HEK293T (cell line): ENCODE data around the gene NOB1.
"Not testable (repeated sequence)": the region's sequence is repeated elsewhere in the genome, so short reads cannot be mapped to it uniquely, and the experiment has no call there.

Experiments used
- CTCF ChIA-PET: fragments of 350-600 bp; formaldehyde crosslinking; extraction: SDS; loops from one replicate; lab custom pipeline; 2021; ENCODE audit warnings: antibody characterized with exemption, inconsistent platforms; lab: Yijun Ruan, JAX
- POLR2A ChIA-PET: fragments of 350-600 bp; formaldehyde crosslinking; extraction: SDS; loops from one replicate; lab custom pipeline; 2020; ENCODE audit warnings: antibody characterized with exemption, inconsistent platforms; lab: Yijun Ruan, JAX
- DNase-seq: peaks from one replicate; pipeline ENCODE4 v3.0.0; 2012; ENCODE audit warnings: mixed read lengths; ENCODE audit errors: extremely low spot score
- BHLHE40 ChIP-seq: fragments of 450-650 bp; IDR thresholded peaks from 2 replicates; pipeline ENCODE4 v1.6.1; 2016; ENCODE audit warnings: mild to moderate bottlenecking, moderate library complexity, borderline replicate concordance
- CTBP1 ChIP-seq: fragments of 450-650 bp; IDR thresholded peaks from 2 replicates; pipeline ENCODE4 v1.6.1; 2016; ENCODE audit warnings: borderline replicate concordance
- ELF4 ChIP-seq: fragments of 450-650 bp; IDR thresholded peaks from 2 replicates; pipeline ENCODE4 v1.6.1; 2017; ENCODE audit warnings: antibody characterized with exemption
- FOXA1 ChIP-seq: fragments of 450-650 bp; IDR thresholded peaks from 2 replicates; pipeline ENCODE4 v1.6.1; 2016; ENCODE audit warnings: mild to moderate bottlenecking
- FOXK2 ChIP-seq: fragments of 450-650 bp; IDR thresholded peaks from 2 replicates; pipeline ENCODE4 v1.6.1; 2016; ENCODE audit warnings: mild to moderate bottlenecking
- FOXM1 ChIP-seq: fragments of 450-650 bp; IDR thresholded peaks from 2 replicates; pipeline ENCODE4 v1.6.1; 2017; ENCODE audit warnings: mild to moderate bottlenecking, borderline replicate concordance
- HDGF ChIP-seq: fragments of 450-650 bp; IDR thresholded peaks from 2 replicates; pipeline ENCODE4 v1.6.1; 2017; ENCODE audit warnings: antibody characterized with exemption, borderline replicate concordance
- L3MBTL2 ChIP-seq: fragments of 450-650 bp; conservative IDR thresholded peaks from 2 replicates; pipeline ENCODE4 v1.6.1; 2016; ENCODE audit warnings: mild to moderate bottlenecking
- LEF1 ChIP-seq: fragments of 450-650 bp; IDR thresholded peaks from 2 replicates; pipeline ENCODE4 v1.6.1; 2017; ENCODE audit warnings: mild to moderate bottlenecking, borderline replicate concordance
- NFRKB ChIP-seq: fragments of 450-650 bp; IDR thresholded peaks from 2 replicates; pipeline ENCODE4 v1.6.1; 2016; ENCODE audit warnings: mild to moderate bottlenecking, moderate library complexity
- PKNOX1 ChIP-seq: fragments of 450-650 bp; IDR thresholded peaks from 2 replicates; pipeline ENCODE4 v1.6.1; 2016
- SP1 ChIP-seq: fragments of 450-650 bp; IDR thresholded peaks from 2 replicates; pipeline ENCODE4 v1.6.1; 2017
- SUZ12 ChIP-seq: fragments of 450-650 bp; IDR thresholded peaks from 2 replicates; pipeline ENCODE4 v1.6.1; 2016; ENCODE audit warnings: mild to moderate bottlenecking
- TARDBP ChIP-seq: fragments of 450-650 bp; IDR thresholded peaks from 2 replicates; pipeline ENCODE4 v1.6.1; 2016
- ZNF384 ChIP-seq: fragments of 450-650 bp; IDR thresholded peaks from 2 replicates; pipeline ENCODE4 v1.6.1; 2016

Gene NOB1

GRCh38 chr16:69754469-69755310 is at the start of gene NOB1:
TSS of gene NOB1 (minus strand) at chr16:69754926. CDS start at chr16:69754910, 16 bp downstream.
- POLR2A ChIA-PET: interaction anchor here (0.6 to 2.5 kb wide), 27 partner anchors 8 to 369 kb away, joined by 3 to 25 read pairs (median 4); partner anchors contain the start of genes NQO1 and WWP2
- TF ChIP-seq ELF4 (peak; percentile 93), LEF1 (no peak), L3MBTL2 (peak; percentile 54; the same call in 1 of the 2 replicates)
- CTCF ChIA-PET: interaction anchor here (0.7 to 1.3 kb wide), 9 partner anchors 12 to 360 kb away, joined by 3 to 6 read pairs (median 3); no protein-coding TSS in a partner anchor
- peak; percentile 97 for DNase-seq

- DNase-seq: no peak
- TF ChIP-seq SP1 (no peak), FOXM1 (no peak), L3MBTL2 (no peak), NFRKB (no peak), TARDBP (no peak), SUZ12 (no peak)
- ChIA-PET CTCF (no interaction called here), POLR2A (no interaction called here)
Observed at GRCh38 chr16:69804297-69804696, 49.6 kb upstream of the NOB1 start.

- DNase-seq: no peak
- no peak for TF ChIP-seq ZNF384
- ChIA-PET CTCF (interaction anchor here (1.4 kb wide), 1 partner anchor 131 kb away, joined by 4 read pairs; no protein-coding TSS in a partner anchor), POLR2A (no interaction called here)
Observed at GRCh38 chr16:69799611-69800031, 44.9 kb upstream of the NOB1 start.

- DNase-seq: no peak
- ChIA-PET CTCF (interaction anchor here (1.4 kb wide), 1 partner anchor 132 kb away, joined by 4 read pairs; no protein-coding TSS in a partner anchor), POLR2A (no interaction called here)
- TF ChIP-seq L3MBTL2: no peak
Observed at GRCh38 chr16:69798466-69798865, 43.7 kb upstream of the NOB1 start.

- CTCF ChIA-PET: interaction anchor here (0.7 to 2.1 kb wide), 3 partner anchors 134 to 398 kb away, joined by 3 to 12 read pairs (median 4); no protein-coding TSS in a partner anchor
- POLR2A ChIA-PET: no interaction called here
- peak; percentile 66 for DNase-seq
- TF ChIP-seq ELF4 (no peak), BHLHE40 (0 out of 2 replicates have a peak, but pooled peaks have one; percentile 48), SP1 (no peak), NFRKB (no peak)
Observed at GRCh38 chr16:69796285-69797118, 41.8 kb upstream of the NOB1 start.

- ChIA-PET POLR2A (no interaction called here), CTCF (interaction anchor here (1.2 kb wide), 1 partner anchor 136 kb away, joined by 7 read pairs; no protein-coding TSS in a partner anchor)
- no peak for TF ChIP-seq FOXK2
- TF ChIP-seq L3MBTL2: no peak
- no peak for TF ChIP-seq ZNF384
- no peak for TF ChIP-seq BHLHE40
- no peak for DNase-seq
Observed at GRCh38 chr16:69794486-69794885, 39.8 kb upstream of the NOB1 start.

- no peak for TF ChIP-seq LEF1
- TF ChIP-seq ZNF384: no peak
- TF ChIP-seq SP1: no peak
- no peak for TF ChIP-seq FOXK2
- no peak for TF ChIP-seq SUZ12
- no peak for TF ChIP-seq PKNOX1
- no peak for TF ChIP-seq HDGF
- no peak for TF ChIP-seq CTBP1
- no peak for TF ChIP-seq FOXA1
- TF ChIP-seq BHLHE40: no peak
- TF ChIP-seq FOXM1: no peak
- no peak for TF ChIP-seq NFRKB
- no peak for TF ChIP-seq TARDBP
- TF ChIP-seq L3MBTL2: no peak
- no peak for TF ChIP-seq ELF4
- CTCF ChIA-PET: no interaction called here
- no peak for DNase-seq
- POLR2A ChIA-PET: no interaction called here
Observed at GRCh38 chr16:69793526-69793925, 38.8 kb upstream of the NOB1 start.

- DNase-seq, POLR2A ChIA-PET: not testable (repeated sequence)
- CTCF ChIA-PET: interaction anchor here (1.4 kb wide), 1 partner anchor 139 kb away, joined by 5 read pairs; no protein-coding TSS in a partner anchor
Observed at GRCh38 chr16:69791391-69791847, 36.7 kb upstream of the NOB1 start.
